Activated naive CD4-positive, alpha-beta T cell treated with anti-CD3 and anti-CD28 coated beads, Interleukin-2, amount 10 ng/mL, durations not matched to agents 5 hours and 36 hours (primary cell): ENCODE measurements around the gene RGS8. TPM values are rescaled to one million over a fixed set of nuclear protein-coding genes. Genes with fewer than 3 reads are reported as not detected.

Experiments used
- total RNA-seq, 2 experiments: library from RNA; stranded (reverse); gene quantifications; one replicate each; pipeline ENCODE4 v1.2.3, GENCODE V29; 2021

The RGS8 gene, protein sequence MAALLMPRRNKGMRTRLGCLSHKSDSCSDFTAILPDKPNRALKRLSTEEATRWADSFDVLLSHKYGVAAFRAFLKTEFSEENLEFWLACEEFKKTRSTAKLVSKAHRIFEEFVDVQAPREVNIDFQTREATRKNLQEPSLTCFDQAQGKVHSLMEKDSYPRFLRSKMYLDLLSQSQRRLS
- not detected for total RNA-seq

DNA sequence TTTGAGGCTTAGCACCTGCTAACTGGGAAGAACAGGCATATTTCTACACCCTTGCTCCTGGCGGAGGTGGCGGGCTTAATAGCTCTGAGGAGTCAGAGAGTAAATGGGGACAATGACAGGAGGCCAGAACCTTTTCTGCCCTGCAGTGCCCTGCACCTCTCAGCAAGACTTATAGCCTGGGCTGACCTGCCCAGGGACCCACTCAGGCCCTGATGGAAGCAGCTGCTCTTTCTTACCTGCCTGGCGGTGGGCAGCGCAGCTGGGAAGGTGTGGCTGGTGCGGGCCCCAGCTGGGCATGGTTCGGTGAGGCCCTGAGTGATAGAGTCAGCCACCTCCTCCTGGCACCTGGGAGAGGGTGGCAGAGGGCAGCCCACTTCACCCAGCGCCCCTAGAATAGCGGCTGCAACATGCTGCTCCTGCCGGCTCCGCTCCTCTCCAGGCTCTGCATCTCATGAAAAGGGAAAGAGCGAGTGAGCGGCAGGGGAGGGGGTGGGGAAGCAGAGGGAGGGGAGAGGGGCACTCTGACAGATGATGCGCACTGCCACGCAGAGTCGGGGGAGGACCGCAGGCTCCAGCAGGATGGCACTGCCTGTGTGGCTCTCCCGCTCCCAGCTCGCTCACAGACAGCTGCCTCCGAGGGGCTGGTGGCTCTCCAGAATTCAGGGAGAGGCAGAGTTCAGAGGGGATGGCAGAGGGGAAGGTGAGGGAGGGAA, at the start of gene RGS8:
Gene RGS8, minus strand, starts transcription at position 472 of the 713 bp plus-strand sequence. CDS start 14,938 bp downstream, outside the sequence.

Other genes starting within 250 kb of the RGS8 start
- not detected for gene RGSL1, start 234.4 kb downstream of the RGS8 start, total RNA-seq
- gene RNASEL, start 95.3 kb downstream of the RGS8 start, total RNA-seq: 1 to 10 TPM; 5.1 to 5.8 TPM
- 1 to 10 TPM; 4.0 to 4.2 TPM for gene RGS16, start 80.2 kb downstream of the RGS8 start, total RNA-seq
- 1 to 10 TPM; 2.4 to 2.5 TPM for gene NPL, start 105.2 kb upstream of the RGS8 start, total RNA-seq
- gene DHX9, start 154.8 kb upstream of the RGS8 start, total RNA-seq: 100 to 1,000 TPM; 174 to 180 TPM